ENCODE data around the gene FAM193B.
"Not testable (repeated sequence)": the region's sequence is repeated elsewhere in the genome, so short reads cannot be mapped to it uniquely, and the experiment has no call there.

FAM193B gene

GRCh38 chr5:177575488-177575887 lies 21.1 kb upstream of the FAM193B start:
- DNase-seq = no peak

- DNase-seq = no peak
These were observed 15.5 kb upstream of the FAM193B start for GRCh38 chr5:177569894-177570293.

- no peak for DNase-seq
These were observed 14.0 kb upstream of the FAM193B start for GRCh38 chr5:177568326-177568725.

GRCh38 chr5:177565046-177565445 lies 10.7 kb upstream of the FAM193B start:
- DNase-seq = no peak

- not testable (repeated sequence) for DNase-seq
These were observed 5.1 kb upstream of the FAM193B start for GRCh38 chr5:177559446-177559941.

- no peak for DNase-seq
These were observed 3.4 kb upstream of the FAM193B start for GRCh38 chr5:177557796-177558195.

- DNase-seq = no peak
These were observed 2.8 kb upstream of the FAM193B start for GRCh38 chr5:177557041-177557647.

GRCh38 chr5:177555665-177556064 lies 1.3 kb upstream of the FAM193B start:
- DNase-seq = no peak

- DNase-seq = no peak
These were observed 865 bp upstream of the FAM193B start for GRCh38 chr5:177555228-177555627.

- DNase-seq = peak; percentile 47
These were observed 513 bp downstream of the FAM193B start for GRCh38 chr5:177553671-177554429.

GRCh38 chr5:177552839-177553455 lies 1.4 kb downstream of the FAM193B start:
- DNase-seq = no peak

- DNase-seq = no peak
These were observed 4.2 kb downstream of the FAM193B start for GRCh38 chr5:177550122-177550521.

- no peak for DNase-seq
These were observed 5.9 kb downstream of the FAM193B start for GRCh38 chr5:177548495-177548894.

GRCh38 chr5:177547736-177548135 lies 6.6 kb downstream of the FAM193B start:
- DNase-seq = no peak

GRCh38 chr5:177546258-177546741 lies 8.1 kb downstream of the FAM193B start:
- DNase-seq = no peak

- DNase-seq = peak; percentile 58
These were observed 8.7 kb downstream of the FAM193B start for GRCh38 chr5:177545487-177546257.

- no peak for DNase-seq
These were observed 11.4 kb downstream of the FAM193B start for GRCh38 chr5:177542816-177543465.

GRCh38 chr5:177540438-177540837 lies 13.9 kb downstream of the FAM193B start:
- no peak for DNase-seq

GRCh38 chr5:177539411-177539810 lies 15.0 kb downstream of the FAM193B start:
- no peak for DNase-seq

- DNase-seq = no peak
These were observed 15.5 kb downstream of the FAM193B start for GRCh38 chr5:177538876-177539275.

- DNase-seq = no peak
These were observed 16.7 kb downstream of the FAM193B start for GRCh38 chr5:177537389-177538361.
